Smooth muscle cell (in vitro differentiated cells): ENCODE data around the gene FCMR. TPM values are rescaled to one million over a fixed set of nuclear protein-coding genes. Genes with fewer than 3 reads are reported as not detected.

Experiments used
- DNase-seq: peaks from one replicate; lab custom pipeline; 2025; ENCODE audit not compliant: unreplicated experiment; lab: John Stamatoyannopoulos, UW
- H2AFZ ChIP-seq: fragments of 200-600 bp; sonication (generic); 2 replicates; pipeline ENCODE4 v1.6.0; 2016; ENCODE audit warnings: antibody characterized with exemption, low read depth, mild to moderate bottlenecking
- H3F3A ChIP-seq: fragments of 200-600 bp; sonication (generic); 2 replicates; pipeline ENCODE4 v1.6.0; 2017; ENCODE audit warnings: antibody characterized with exemption, low read depth
- H3K27ac ChIP-seq: fragments of 200-600 bp; sonication (generic); 2 replicates; pipeline ENCODE4 v1.5.1; 2016; ENCODE audit warnings: low read depth, mild to moderate bottlenecking
- H3K27me3 ChIP-seq: fragments of 200-600 bp; sonication (generic); 2 replicates; pipeline ENCODE4 v1.6.1; 2016; ENCODE audit warnings: low read depth, mild to moderate bottlenecking
- H3K36me3 ChIP-seq: fragments of 200-600 bp; sonication (generic); 2 replicates; pipeline ENCODE4 v1.5.1; 2016; ENCODE audit warnings: low read depth
- H3K4me1 ChIP-seq: fragments of 200-600 bp; sonication (generic); 2 replicates; pipeline ENCODE4 v1.5.1; 2016; ENCODE audit warnings: low read depth
- H3K4me2 ChIP-seq: fragments of 200-600 bp; sonication (generic); 2 replicates; pipeline ENCODE4 v1.6.0; 2016; ENCODE audit warnings: mild to moderate bottlenecking
- H3K4me3 ChIP-seq: fragments of 200-600 bp; sonication (generic); 2 replicates; pipeline ENCODE4 v1.5.1; 2016; ENCODE audit warnings: mild to moderate bottlenecking
- H3K79me2 ChIP-seq: fragments of 200-600 bp; sonication (generic); 2 replicates; pipeline ENCODE4 v1.6.0; 2016; ENCODE audit warnings: low read depth, mild to moderate bottlenecking
- H3K9ac ChIP-seq: fragments of 200-600 bp; sonication (generic); 2 replicates; pipeline ENCODE4 v1.6.0; 2016; ENCODE audit warnings: low read depth
- H3K9me3 ChIP-seq: fragments of 200-600 bp; sonication (generic); replicated peaks from 2 replicates; pipeline ENCODE4 v1.5.1; 2016; ENCODE audit warnings: low read depth
- H4K20me1 ChIP-seq: fragments of 200-600 bp; sonication (generic); 2 replicates; pipeline ENCODE4 v1.6.0; 2016; ENCODE audit warnings: low read depth
- CTCF ChIP-seq: fragments of 200-600 bp; sonication (generic); IDR thresholded peaks from 2 replicates; pipeline ENCODE4 v1.5.1; 2017; ENCODE audit warnings: borderline replicate concordance, mild to moderate bottlenecking, antibody characterized with exemption; ENCODE audit not compliant: insufficient read depth, poor library complexity, severe bottlenecking
- WGBS: methylation state at CpG from one replicate; pipeline ENCODE4 v1.1.7; 2016; ENCODE audit warnings: low lambda C conversion rate; 5-methylcytosine and 5-hydroxymethylcytosine counted together
- polyA plus RNA-seq: library from polyadenylated mRNA; unstranded; fragments of >200 nt; fragmentation: Nextera tagmentation; extraction: Ambion mirVana; gene quantifications from 2 replicates; pipeline ENCODE4 v1.2.1, GENCODE V29; 2016
- total RNA-seq: library from RNA; depleted of rRNA; stranded (reverse); fragments of >200 nt; gene quantifications from 2 replicates; pipeline ENCODE4 v1.2.3, GENCODE V29; 2014

The FCMR gene
- total and polyA plus RNA-seq, 2 experiments from 2014 or later, result 1.6 TPM; not detected in 1

- no peak overlapping the region for H3K27ac ChIP-seq
- H3K27me3 ChIP-seq, result peaks cover 16% of the 10 kb centered on the region
- no peak for DNase-seq
- H3K79me2 ChIP-seq, result no peaks in the 10 kb centered on the region
- H3K4me2 ChIP-seq, result no peak overlapping the region
- H3K4me3 ChIP-seq, result no peak overlapping the region
- no peaks in the 10 kb centered on the region for H3F3A ChIP-seq
- no peak overlapping the region for H3K9ac ChIP-seq
- WGBS, result 59% methylated on average over 8 of the region's 8 CpGs
- no peaks in the 10 kb centered on the region for H3K4me1 ChIP-seq
- H3K36me3 ChIP-seq, result no peaks in the 10 kb centered on the region
- H2AFZ ChIP-seq, result no peak overlapping the region
- no peaks in the 10 kb centered on the region for H3K9me3 ChIP-seq
- H4K20me1 ChIP-seq, result no peaks in the 10 kb centered on the region
- TF ChIP-seq CTCF, result no peak
Measured at GRCh38 chr1:206932177-206932576, 10.4 kb upstream of the FCMR start.

GRCh38 chr1:206931709-206932108 is 10.0 kb upstream of the FCMR start:
- WGBS, result 78% methylated on average over 6 of the region's 6 CpGs
- no peak overlapping the region for H3K27ac ChIP-seq
- no peaks in the 10 kb centered on the region for H3K9me3 ChIP-seq
- peaks cover 14% of the 10 kb centered on the region for H3K27me3 ChIP-seq
- no peaks in the 10 kb centered on the region for H3F3A ChIP-seq
- no peak overlapping the region for H3K4me2 ChIP-seq
- H3K4me3 ChIP-seq, result no peak overlapping the region
- no peaks in the 10 kb centered on the region for H3K36me3 ChIP-seq
- no peak for DNase-seq
- H4K20me1 ChIP-seq, result no peaks in the 10 kb centered on the region
- no peaks in the 10 kb centered on the region for H3K4me1 ChIP-seq
- H2AFZ ChIP-seq, result no peak overlapping the region
- no peaks in the 10 kb centered on the region for H3K79me2 ChIP-seq
- no peak for TF ChIP-seq CTCF
- H3K9ac ChIP-seq, result no peak overlapping the region

GRCh38 chr1:206930210-206930798 is 8.6 kb upstream of the FCMR start:
- Histone ChIP-seq H3K9me3 (no peaks in the 10 kb centered on the region), H3K4me1 (no peaks in the 10 kb centered on the region), H3K4me2 (no peak overlapping the region), H3K27me3 (peaks cover 3% of the 10 kb centered on the region), H3K79me2 (no peaks in the 10 kb centered on the region), H4K20me1 (no peaks in the 10 kb centered on the region), H3K36me3 (no peaks in the 10 kb centered on the region), H3K9ac (no peak overlapping the region), H2AFZ (no peak overlapping the region), H3F3A (no peaks in the 10 kb centered on the region), H3K27ac (no peak overlapping the region), H3K4me3 (no peak overlapping the region)
- no peak for DNase-seq
- no peak for TF ChIP-seq CTCF
- 92% methylated on average over 17 of the region's 17 CpGs for WGBS

- no peaks in the 10 kb centered on the region for H3K79me2 ChIP-seq
- 93% methylated on average over 6 of the region's 6 CpGs for WGBS
- no peak overlapping the region for H3K4me3 ChIP-seq
- no peaks in the 10 kb centered on the region for H4K20me1 ChIP-seq
- no peaks in the 10 kb centered on the region for H3F3A ChIP-seq
- no peak overlapping the region for H3K27ac ChIP-seq
- TF ChIP-seq CTCF, result no peak
- H3K4me1 ChIP-seq, result no peaks in the 10 kb centered on the region
- H2AFZ ChIP-seq, result no peak overlapping the region
- H3K9me3 ChIP-seq, result no peaks in the 10 kb centered on the region
- peaks cover 3% of the 10 kb centered on the region for H3K27me3 ChIP-seq
- no peak for DNase-seq
- no peak overlapping the region for H3K9ac ChIP-seq
- no peak overlapping the region for H3K4me2 ChIP-seq
- H3K36me3 ChIP-seq, result no peaks in the 10 kb centered on the region
Measured at GRCh38 chr1:206929524-206929923, 7.8 kb upstream of the FCMR start.
